NCI-H82 (cell line): Measurements from ENCODE around the gene TSFM.
A peak's percentile ranks its signal among the peaks of the same experiment; 100 is the strongest.

Experiments
- DNase-seq: peaks from one replicate; lab custom pipeline; 2025; lab: John Stamatoyannopoulos, UW

Gene TSFM

GRCh38 chr12:57780284-57780897 lies 2.2 kb upstream of the TSFM start:
- DNase-seq: no peak

GRCh38 chr12:57781244-57781643 lies 1.3 kb upstream of the TSFM start:
- DNase-seq: no peak

- DNase-seq: no peak
Observed at GRCh38 chr12:57781801-57782200, 786 bp upstream of the TSFM start.

GRCh38 chr12:57782243-57782607 lies 362 bp upstream of the TSFM start:
- no peak for DNase-seq

- DNase-seq: no peak
Observed at GRCh38 chr12:57783466-57783801, 847 bp downstream of the TSFM start.

- DNase-seq: no peak
Observed at GRCh38 chr12:57783861-57784260, 1.3 kb downstream of the TSFM start.

- DNase-seq: no peak
Observed at GRCh38 chr12:57793920-57794319, 11.3 kb downstream of the TSFM start.

GRCh38 chr12:57795354-57795753 lies 12.8 kb downstream of the TSFM start:
- no peak for DNase-seq

GRCh38 chr12:57796996-57797395 lies 14.4 kb downstream of the TSFM start:
- DNase-seq: no peak

GRCh38 chr12:57797933-57798332 lies 15.3 kb downstream of the TSFM start:
- DNase-seq: no peak

- DNase-seq: no peak
Observed at GRCh38 chr12:57800965-57801364, 18.4 kb downstream of the TSFM start.

GRCh38 chr12:57802607-57803006 lies 20.0 kb downstream of the TSFM start:
- no peak for DNase-seq

- peak; percentile 62 for DNase-seq
Observed at GRCh38 chr12:57803319-57803893, 20.8 kb downstream of the TSFM start.

GRCh38 chr12:57806677-57807076 lies 24.1 kb downstream of the TSFM start:
- DNase-seq: no peak

- no peak for DNase-seq
Observed at GRCh38 chr12:57807285-57807684, 24.7 kb downstream of the TSFM start.

- no peak for DNase-seq
Observed at GRCh38 chr12:57808351-57808750, 25.8 kb downstream of the TSFM start.

GRCh38 chr12:57809425-57809824 lies 26.8 kb downstream of the TSFM start:
- DNase-seq: no peak

- DNase-seq: no peak
Observed at GRCh38 chr12:57810450-57810849, 27.9 kb downstream of the TSFM start.

GRCh38 chr12:57811028-57811755 lies 28.6 kb downstream of the TSFM start:
- no peak for DNase-seq

- no peak for DNase-seq
Observed at GRCh38 chr12:57813111-57813970, 30.8 kb downstream of the TSFM start.

- DNase-seq: no peak
Observed at GRCh38 chr12:57813971-57814772, 31.6 kb downstream of the TSFM start.
